Left lung (tissue), 10 donors: ENCODE measurements around the gene HLA-A. TPM values are rescaled to one million over a fixed set of nuclear protein-coding genes. Genes with fewer than 3 reads are reported as not detected.
"Not testable (repeated sequence)": the region's sequence is repeated elsewhere in the genome, so short reads cannot be mapped to it uniquely, and the experiment has no call there.

Experiments used
- ATAC-seq: fragments of 200-7000 bp; cut with Tn5 transposase; one replicate; pipeline ENCODE4 v1.9.1; 2020; ENCODE audit warnings: moderate library complexity
- DNase-seq, 4 donors: peaks; one replicate each; pipeline ENCODE4 v3.0.0-alpha.2; 2013 to 2020
- H3K27ac ChIP-seq, 2 donors: fragments of 200-600 bp; sonication (generic) in 1 of 2; one replicate each; pipeline versions ENCODE4 v1.5.0 to v1.8.0; 2020 to 2021
- H3K27me3 ChIP-seq, 2 donors: fragments of 200-600 bp; sonication (generic) in 1 of 2; one replicate each; pipeline versions ENCODE4 v1.5.0 to v1.8.0; 2020 to 2021
- H3K36me3 ChIP-seq, 2 donors: fragments of 200-600 bp; sonication (generic) in 1 of 2; one replicate each; pipeline versions ENCODE4 v1.5.0 to v1.8.0; 2020 to 2021
- H3K4me1 ChIP-seq, 2 donors: fragments of 200-600 bp; one replicate each; pipeline ENCODE4 v1.8.0; 2021
- H3K4me3 ChIP-seq, 2 donors: fragments of 200-600 bp; sonication (generic) in 1 of 2; one replicate each; pipeline versions ENCODE4 v1.5.0 to v1.8.0; 2020 to 2021; ENCODE audit warnings: mild to moderate bottlenecking in 1 of 2
- H3K9me3 ChIP-seq, 2 donors: fragments of 200-600 bp; sonication (generic) in 1 of 2; one replicate each; pipeline versions ENCODE4 v1.5.0 to v1.8.0; 2020 to 2021
- CTCF ChIP-seq, 2 donors: fragments of 200-600 bp; sonication (generic) in 1 of 2; IDR thresholded peaks; one replicate each; pipeline versions ENCODE4 v1.5.0 to v1.8.0; 2021; ENCODE audit warnings: antibody characterized with exemption in 2 of 2
- intact Hi-C, 2 donors: fragments of 100-400 bp; cut with DNase I; formaldehyde crosslinking; loops; one replicate each; pipeline versions ENCODE4 v1.11.2 to v1.14.2; 2022
- polyA plus RNA-seq, 6 donors: library from polyadenylated mRNA; unstranded; fragments of 120-200 nt; gene quantifications; one replicate each; pipeline ENCODE4 v1.2.1, GENCODE V29; 2013; ENCODE audit not compliant: insufficient read length in 6 of 6
- total RNA-seq, 2 donors: library from RNA; stranded (reverse); fragmentation: NEBNext Ultra II Directional; extraction: Animal tissue kit (Norgen Biotek cat#: 25700); gene quantifications; one replicate each; pipeline ENCODE4 v1.2.1, GENCODE V29; 2021
- donor health status: DM: no; HTN: yes; CAD: no.
- donor health status: DM: no; HTN: no; CAD: no.

HLA-A gene
- total and polyA plus RNA-seq, 8 donors = 218 to 1,150 (median 275) TPM

- ATAC-seq (no peak), DNase-seq (no peak)
- Histone ChIP-seq H3K27me3 (no peaks in the 10 kb centered on the region), H3K9me3 (no peaks in the 10 kb centered on the region), H3K27ac (no peak overlapping the region), H3K4me3 (no peak overlapping the region), H3K4me1 (peaks cover 0 to 19% of the 10 kb centered on the region in 2 donors), H3K36me3 (no peaks in the 10 kb centered on the region)
- intact Hi-C loops = no loop called here
- no peak for TF ChIP-seq CTCF (IDR thresholded peaks at IDR 0.05)
Measured at GRCh38 chr6:29958046-29958445, 15.7 kb downstream of the HLA-A start.

- Histone ChIP-seq H3K4me3 (no peak overlapping the region), H3K36me3 (no peaks in the 10 kb centered on the region), H3K4me1 (peaks cover 0 to 20% of the 10 kb centered on the region in 2 donors), H3K27me3 (no peaks in the 10 kb centered on the region), H3K27ac (no peak overlapping the region), H3K9me3 (no peaks in the 10 kb centered on the region)
- DNase-seq (no peak), ATAC-seq (no peak)
- intact Hi-C loops = no loop called here
- TF ChIP-seq CTCF (IDR thresholded peaks at IDR 0.05) = no peak
Measured at GRCh38 chr6:29958921-29959320, 16.6 kb downstream of the HLA-A start.

- Histone ChIP-seq H3K9me3 (no peaks in the 10 kb centered on the region), H3K4me3 (no peak overlapping the region), H3K27me3 (no peaks in the 10 kb centered on the region), H3K4me1 (peaks cover 4 to 25% of the 10 kb centered on the region in 2 donors), H3K27ac (no peak overlapping the region), H3K36me3 (no peaks in the 10 kb centered on the region)
- intact Hi-C loops = no loop called here
- ATAC-seq (no peak), DNase-seq (no peak)
- TF ChIP-seq CTCF (IDR thresholded peaks at IDR 0.05) = no peak
Measured at GRCh38 chr6:29959467-29959866, 17.1 kb downstream of the HLA-A start.

- no peak for TF ChIP-seq CTCF (IDR thresholded peaks at IDR 0.05)
- no peaks in the 10 kb centered on the region for H3K27me3 ChIP-seq
- peaks cover 19 to 44% of the 10 kb centered on the region in 2 donors for H3K4me1 ChIP-seq
- no peak overlapping the region for H3K4me3 ChIP-seq
- ATAC-seq (no peak), DNase-seq (no peak)
- intact Hi-C loops = no loop called here
- H3K36me3 ChIP-seq = no peaks in the 10 kb centered on the region
- no peaks in the 10 kb centered on the region for H3K9me3 ChIP-seq
- H3K27ac ChIP-seq = no peak overlapping the region
Measured at GRCh38 chr6:29961966-29962365, 19.6 kb downstream of the HLA-A start.

GRCh38 chr6:29963697-29964096 is 21.4 kb downstream of the HLA-A start:
- H3K36me3 ChIP-seq, intact Hi-C loops, H3K9me3 ChIP-seq, ATAC-seq, H3K4me3 ChIP-seq, H3K27me3 ChIP-seq, DNase-seq: not testable (repeated sequence)
- Histone ChIP-seq H3K27ac (peak overlapping the region in 1 of 2 donors; percentile 93), H3K4me1 (peaks cover 19 to 60% of the 10 kb centered on the region in 2 donors)

GRCh38 chr6:29964518-29964886 is 22.2 kb downstream of the HLA-A start:
- intact Hi-C loops = no loop called here
- Histone ChIP-seq H3K27ac (peak overlapping the region; percentile 92 to 93), H3K4me1 (peaks cover 19 to 52% of the 10 kb centered on the region in 2 donors), H3K27me3 (no peaks in the 10 kb centered on the region), H3K4me3 (peak overlapping the region in 1 of 2 donors; percentile 26), H3K36me3 (no peaks in the 10 kb centered on the region), H3K9me3 (no peaks in the 10 kb centered on the region)
- DNase-seq = no peak
- no peak for ATAC-seq
- TF ChIP-seq CTCF (IDR thresholded peaks at IDR 0.05) = no peak
